ENCODE measurements around the gene A2M.

The A2M gene

DNA sequence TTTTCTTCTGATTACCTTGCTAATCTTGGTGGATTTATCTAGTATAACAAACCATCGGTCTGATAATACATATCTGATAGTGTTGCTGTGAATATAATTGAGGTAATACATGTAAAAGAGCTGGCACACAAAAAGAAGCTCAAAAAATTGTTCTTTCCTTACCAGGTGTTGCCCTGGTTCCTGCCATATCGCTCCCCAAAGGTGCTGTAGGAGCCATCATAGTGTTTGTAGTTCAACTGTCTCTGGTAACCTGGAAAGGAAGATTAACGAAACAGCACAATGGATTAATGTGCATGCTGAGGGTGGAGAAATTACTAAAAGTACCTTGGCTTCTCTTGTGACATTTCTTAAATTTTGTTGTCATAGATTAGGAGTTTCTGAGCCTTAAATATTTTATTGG lies 36.6 kb downstream of the A2M start:
- H3K36me3 ChIP-seq (ENCODE audit: control insufficient read depth in 1 of 2, insufficient read depth in 2 of 2, low read length in 2 of 2), result peaks cover 44 to 53% of the 10 kb centered on the region in 2 donors
- peaks cover 0 to 5% of the 10 kb centered on the region in 2 donors for H3K9me3 ChIP-seq (ENCODE audit: control insufficient read depth in 1 of 2, low read length in 2 of 2)

DNA sequence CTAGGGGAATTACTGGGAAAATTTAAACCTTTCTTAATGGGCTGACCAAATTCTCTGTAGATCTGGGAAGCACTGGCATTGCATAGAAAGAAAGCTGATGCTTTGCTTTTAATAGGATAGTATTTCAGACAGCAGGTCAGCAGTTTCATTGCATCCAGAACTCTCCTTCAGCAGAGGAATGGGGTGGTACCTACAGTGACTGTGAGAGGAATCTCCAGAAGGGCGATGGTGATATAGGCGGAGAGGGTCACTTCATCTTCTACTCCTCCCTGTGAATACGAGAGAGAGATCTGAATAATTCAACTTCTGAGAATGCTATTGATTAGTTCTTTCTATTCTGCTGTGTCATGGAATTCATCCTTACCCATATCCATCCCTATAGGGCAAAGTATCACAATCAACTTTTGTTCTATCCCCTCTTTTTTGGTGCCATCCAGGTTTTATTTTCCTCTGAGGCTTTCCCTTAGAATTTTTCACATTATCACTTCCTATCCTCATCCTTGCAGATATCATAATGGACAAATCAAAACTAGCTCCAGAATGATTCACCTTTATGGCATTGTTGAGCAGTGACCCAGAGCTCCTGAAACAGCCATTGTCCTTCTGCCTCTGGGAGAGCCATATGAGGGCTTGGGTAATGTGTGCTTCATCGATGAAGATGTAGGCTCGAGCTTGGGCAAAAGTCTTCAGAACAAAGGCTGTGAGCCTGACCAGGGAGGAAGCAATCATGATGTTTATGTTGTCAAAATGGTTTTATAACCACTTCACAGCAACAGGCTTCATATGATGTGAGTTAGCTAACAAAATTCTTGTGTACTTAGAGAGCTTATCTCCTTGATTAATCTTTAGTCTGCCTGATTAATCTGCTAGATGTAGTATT lies 38.3 kb downstream of the A2M start:
- H3K27ac ChIP-seq (ENCODE audit: low read length), result no peak overlapping the region
- no peaks in the 10 kb centered on the region for H3K4me1 ChIP-seq (ENCODE audit: control insufficient read depth in 1 of 2, insufficient read depth in 2 of 2, low read length in 2 of 2)
- no peaks in the 10 kb centered on the region for H3K27me3 ChIP-seq (ENCODE audit: low read depth, low read length)
- peaks cover 32 to 66% of the 10 kb centered on the region in 2 donors for H3K36me3 ChIP-seq (ENCODE audit: control insufficient read depth in 1 of 2, insufficient read depth in 2 of 2, low read length in 2 of 2)
- no peak overlapping the region for H3K4me3 ChIP-seq (ENCODE audit: low read depth in 1 of 2, low read length in 2 of 2)
- H3K9me3 ChIP-seq (ENCODE audit: control insufficient read depth in 1 of 2, low read length in 2 of 2), result no peaks in the 10 kb centered on the region

More for the DNA sequence above, 36.6 kb downstream of the A2M start:
- Histone ChIP-seq H3K27ac (ENCODE audit: low read length) (no peak overlapping the region), H3K4me1 (ENCODE audit: control insufficient read depth in 1 of 2, insufficient read depth in 2 of 2, low read length in 2 of 2) (no peaks in the 10 kb centered on the region), H3K4me3 (ENCODE audit: low read depth in 1 of 2, low read length in 2 of 2) (no peak overlapping the region), H3K27me3 (ENCODE audit: low read depth, low read length) (no peaks in the 10 kb centered on the region)

DNA sequence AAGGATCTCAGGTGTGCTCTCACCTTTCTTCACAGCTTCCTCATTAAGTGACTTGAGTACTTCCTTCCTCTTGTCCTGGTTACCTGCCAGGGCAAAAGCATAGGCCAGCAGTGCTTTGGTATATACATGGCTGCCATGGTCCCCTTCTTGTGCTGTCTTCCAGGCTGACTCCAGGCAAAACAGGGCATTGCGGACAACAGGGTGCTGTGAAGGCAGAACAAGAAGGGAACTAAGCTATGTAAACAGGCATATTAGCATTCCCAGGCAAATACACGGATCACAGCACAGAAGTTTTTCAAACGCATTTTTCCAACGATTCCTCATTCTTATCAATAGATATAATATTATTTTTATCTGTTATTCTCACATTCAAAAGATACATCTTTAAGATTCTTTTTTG lies 39.0 kb downstream of the A2M start:
- no peaks in the 10 kb centered on the region for H3K27me3 ChIP-seq (ENCODE audit: low read depth, low read length)
- H3K27ac ChIP-seq (ENCODE audit: low read length), result no peak overlapping the region
- no peaks in the 10 kb centered on the region for H3K4me1 ChIP-seq (ENCODE audit: control insufficient read depth in 1 of 2, insufficient read depth in 2 of 2, low read length in 2 of 2)
- H3K4me3 ChIP-seq (ENCODE audit: low read depth in 1 of 2, low read length in 2 of 2), result no peak overlapping the region
- peaks cover 30 to 67% of the 10 kb centered on the region in 2 donors for H3K36me3 ChIP-seq (ENCODE audit: control insufficient read depth in 1 of 2, insufficient read depth in 2 of 2, low read length in 2 of 2)
- H3K9me3 ChIP-seq (ENCODE audit: control insufficient read depth in 1 of 2, low read length in 2 of 2), result no peaks in the 10 kb centered on the region

DNA sequence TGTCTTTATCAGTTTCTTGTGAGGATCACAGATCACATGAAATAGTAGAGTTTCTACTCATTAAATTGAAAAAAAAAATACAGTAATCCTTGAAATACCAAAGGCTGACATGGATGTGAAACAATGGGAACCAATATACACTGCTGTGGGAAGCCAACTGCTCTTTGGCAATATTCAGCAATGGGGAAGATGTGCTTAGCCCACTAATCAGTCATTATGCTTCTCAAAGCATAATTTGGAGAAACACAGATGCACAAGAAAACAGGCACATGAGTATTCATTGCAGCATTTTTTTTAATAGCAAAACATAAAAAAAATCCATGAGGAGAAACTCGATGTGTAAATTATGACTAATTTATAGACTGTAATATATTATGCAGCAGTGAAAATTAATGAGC lies 40.6 kb downstream of the A2M start:
- Histone ChIP-seq H3K4me3 (ENCODE audit: low read depth in 1 of 2, low read length in 2 of 2) (no peak overlapping the region), H3K36me3 (ENCODE audit: control insufficient read depth in 1 of 2, insufficient read depth in 2 of 2, low read length in 2 of 2) (peaks cover 32 to 72% of the 10 kb centered on the region in 2 donors), H3K4me1 (ENCODE audit: control insufficient read depth in 1 of 2, insufficient read depth in 2 of 2, low read length in 2 of 2) (no peaks in the 10 kb centered on the region), H3K27me3 (ENCODE audit: low read depth, low read length) (no peaks in the 10 kb centered on the region), H3K27ac (ENCODE audit: low read length) (no peak overlapping the region), H3K9me3 (ENCODE audit: control insufficient read depth in 1 of 2, low read length in 2 of 2) (no peaks in the 10 kb centered on the region)

- no peaks in the 10 kb centered on the region for H3K4me1 ChIP-seq (ENCODE audit: control insufficient read depth in 1 of 2, insufficient read depth in 2 of 2, low read length in 2 of 2)
- H3K27me3 ChIP-seq (ENCODE audit: low read depth, low read length), result no peaks in the 10 kb centered on the region
- H3K4me3 ChIP-seq (ENCODE audit: low read depth in 1 of 2, low read length in 2 of 2), result no peak overlapping the region
- H3K27ac ChIP-seq (ENCODE audit: low read length), result no peak overlapping the region
- no peaks in the 10 kb centered on the region for H3K9me3 ChIP-seq (ENCODE audit: control insufficient read depth in 1 of 2, low read length in 2 of 2)
- peaks cover 36 to 71% of the 10 kb centered on the region in 2 donors for H3K36me3 ChIP-seq (ENCODE audit: control insufficient read depth in 1 of 2, insufficient read depth in 2 of 2, low read length in 2 of 2)
These were observed 41.1 kb downstream of the A2M start for GRCh38 chr12:9074484-9075137.

GRCh38 chr12:9073076-9073475 lies 42.6 kb downstream of the A2M start:
- H3K27me3 ChIP-seq (ENCODE audit: low read depth, low read length), result no peaks in the 10 kb centered on the region
- H3K36me3 ChIP-seq (ENCODE audit: control insufficient read depth in 1 of 2, insufficient read depth in 2 of 2, low read length in 2 of 2), result peaks cover 40 to 67% of the 10 kb centered on the region in 2 donors
- no peaks in the 10 kb centered on the region for H3K4me1 ChIP-seq (ENCODE audit: control insufficient read depth in 1 of 2, insufficient read depth in 2 of 2, low read length in 2 of 2)
- no peaks in the 10 kb centered on the region for H3K9me3 ChIP-seq (ENCODE audit: control insufficient read depth in 1 of 2, low read length in 2 of 2)
- no peak overlapping the region for H3K4me3 ChIP-seq (ENCODE audit: low read depth in 1 of 2, low read length in 2 of 2)
- H3K27ac ChIP-seq (ENCODE audit: low read length), result no peak overlapping the region

- no peaks in the 10 kb centered on the region for H3K27me3 ChIP-seq (ENCODE audit: low read depth, low read length)
- peaks cover 40 to 68% of the 10 kb centered on the region in 2 donors for H3K36me3 ChIP-seq (ENCODE audit: control insufficient read depth in 1 of 2, insufficient read depth in 2 of 2, low read length in 2 of 2)
- H3K9me3 ChIP-seq (ENCODE audit: control insufficient read depth in 1 of 2, low read length in 2 of 2), result no peaks in the 10 kb centered on the region
- no peaks in the 10 kb centered on the region for H3K4me1 ChIP-seq (ENCODE audit: control insufficient read depth in 1 of 2, insufficient read depth in 2 of 2, low read length in 2 of 2)
- no peak overlapping the region for H3K27ac ChIP-seq (ENCODE audit: low read length)
- no peak overlapping the region for H3K4me3 ChIP-seq (ENCODE audit: low read depth in 1 of 2, low read length in 2 of 2)
These were observed 43.2 kb downstream of the A2M start for GRCh38 chr12:9072481-9073038.

GRCh38 chr12:9071969-9072368 lies 43.8 kb downstream of the A2M start:
- H3K27me3 ChIP-seq (ENCODE audit: low read depth, low read length), result no peaks in the 10 kb centered on the region
- no peak overlapping the region for H3K4me3 ChIP-seq (ENCODE audit: low read depth in 1 of 2, low read length in 2 of 2)
- no peaks in the 10 kb centered on the region for H3K9me3 ChIP-seq (ENCODE audit: control insufficient read depth in 1 of 2, low read length in 2 of 2)
- no peak overlapping the region for H3K27ac ChIP-seq (ENCODE audit: low read length)
- no peaks in the 10 kb centered on the region for H3K4me1 ChIP-seq (ENCODE audit: control insufficient read depth in 1 of 2, insufficient read depth in 2 of 2, low read length in 2 of 2)
- H3K36me3 ChIP-seq (ENCODE audit: control insufficient read depth in 1 of 2, insufficient read depth in 2 of 2, low read length in 2 of 2), result peaks cover 34 to 63% of the 10 kb centered on the region in 2 donors

DNA sequence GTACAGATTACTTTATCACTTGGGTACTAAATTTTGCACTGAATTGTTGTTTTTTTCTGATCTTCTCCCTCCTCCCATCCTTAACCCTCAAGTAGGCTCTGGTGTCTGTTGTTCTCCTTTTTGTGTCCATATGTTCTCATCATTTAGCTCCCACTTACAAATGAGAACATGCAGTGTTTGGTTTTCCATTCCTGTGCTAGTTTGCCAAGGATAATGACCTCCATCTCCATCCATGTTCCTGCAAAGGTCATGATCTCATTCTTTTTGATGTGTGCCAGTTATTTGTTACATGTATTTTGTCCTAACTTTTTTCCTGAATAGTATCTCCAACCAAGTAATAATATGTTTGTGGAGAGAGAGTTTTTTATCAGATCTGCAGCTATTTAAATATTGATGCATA lies 44.2 kb downstream of the A2M start:
- Histone ChIP-seq H3K4me3 (ENCODE audit: low read depth in 1 of 2, low read length in 2 of 2) (no peak overlapping the region), H3K27me3 (ENCODE audit: low read depth, low read length) (no peaks in the 10 kb centered on the region), H3K27ac (ENCODE audit: low read length) (no peak overlapping the region), H3K36me3 (ENCODE audit: control insufficient read depth in 1 of 2, insufficient read depth in 2 of 2, low read length in 2 of 2) (peaks cover 36 to 59% of the 10 kb centered on the region in 2 donors), H3K9me3 (ENCODE audit: control insufficient read depth in 1 of 2, low read length in 2 of 2) (no peaks in the 10 kb centered on the region), H3K4me1 (ENCODE audit: control insufficient read depth in 1 of 2, insufficient read depth in 2 of 2, low read length in 2 of 2) (no peaks in the 10 kb centered on the region)

- H3K27me3 ChIP-seq (ENCODE audit: low read depth, low read length), result no peaks in the 10 kb centered on the region
- H3K4me1 ChIP-seq (ENCODE audit: control insufficient read depth in 1 of 2, insufficient read depth in 2 of 2, low read length in 2 of 2), result peaks cover 0 to 11% of the 10 kb centered on the region in 2 donors
- no peaks in the 10 kb centered on the region for H3K9me3 ChIP-seq (ENCODE audit: control insufficient read depth in 1 of 2, low read length in 2 of 2)
- no peak overlapping the region for H3K4me3 ChIP-seq (ENCODE audit: low read depth in 1 of 2, low read length in 2 of 2)
- peaks cover 40 to 49% of the 10 kb centered on the region in 2 donors for H3K36me3 ChIP-seq (ENCODE audit: control insufficient read depth in 1 of 2, insufficient read depth in 2 of 2, low read length in 2 of 2)
- H3K27ac ChIP-seq (ENCODE audit: low read length), result no peak overlapping the region
These were observed 45.4 kb downstream of the A2M start for GRCh38 chr12:9070351-9070750.

DNA sequence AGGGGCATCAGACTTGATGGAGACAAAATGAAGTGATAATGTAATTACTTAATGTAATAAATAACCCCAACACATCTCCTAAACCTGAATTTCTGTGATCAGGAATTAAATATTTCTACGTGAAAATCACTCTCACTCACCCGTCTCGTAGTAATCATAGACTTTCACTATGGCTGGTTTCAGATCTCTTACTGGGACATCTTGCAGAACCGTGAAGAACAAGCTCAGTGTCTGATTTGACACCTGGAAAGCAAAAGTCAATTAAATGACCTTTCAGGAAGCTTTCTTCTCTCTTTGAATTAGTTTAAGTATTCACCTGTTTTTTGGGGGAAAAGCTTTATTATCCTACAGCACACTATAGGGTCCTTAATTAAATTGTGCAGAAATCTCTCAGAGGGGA lies 47.1 kb downstream of the A2M start:
- H3K4me3 ChIP-seq (ENCODE audit: low read depth in 1 of 2, low read length in 2 of 2), result no peak overlapping the region
- H3K4me1 ChIP-seq (ENCODE audit: control insufficient read depth in 1 of 2, insufficient read depth in 2 of 2, low read length in 2 of 2), result peaks cover 0 to 16% of the 10 kb centered on the region in 2 donors
- no peaks in the 10 kb centered on the region for H3K27me3 ChIP-seq (ENCODE audit: low read depth, low read length)
- no peak overlapping the region for H3K27ac ChIP-seq (ENCODE audit: low read length)
- no peaks in the 10 kb centered on the region for H3K9me3 ChIP-seq (ENCODE audit: control insufficient read depth in 1 of 2, low read length in 2 of 2)
- H3K36me3 ChIP-seq (ENCODE audit: control insufficient read depth in 1 of 2, insufficient read depth in 2 of 2, low read length in 2 of 2), result peaks cover 34 to 40% of the 10 kb centered on the region in 2 donors
